K562 (cell line): ENCODE measurements around the gene KMT5B. TPM values are rescaled to one million over a fixed set of nuclear protein-coding genes. Genes with fewer than 3 reads are reported as not detected.

ENCODE experiments used
- ATAC-seq: fragments of 200-7000 bp; cut with Tn5 transposase; 3 replicates; pipeline ENCODE4 v1.9.1; 2020; ENCODE audit warnings: moderate library complexity
- BruUV-seq: library from RNA; stranded (reverse); fragments of 400-500 nt; replicated peaks from 2 replicates; lab custom pipeline; 2021; lab: Mats Ljungman, UMichigan
- CTCF ChIA-PET: fragments of 300-600 bp; formaldehyde crosslinking; extraction: SDS; loops from one replicate; lab custom pipeline; 2021; ENCODE audit warnings: low intra/inter-chr PET ratio; lab: Yijun Ruan, JAX
- POLR2A ChIA-PET: fragments of 300-600, 350-650 bp; sonication (Branson Sonifier 250); formaldehyde crosslinking; extraction: SDS; loops from one replicate; lab custom pipeline; 2021; ENCODE audit warnings: antibody characterized with exemption, inconsistent platforms; lab: Yijun Ruan, JAX
- DNase-seq, 4 experiments: peaks; one replicate each; pipeline versions ENCODE4 v3.0.0 to v3.0.0-alpha.2; 2011 to 2018; ENCODE audit warnings: low spot score in 3 of 4, mixed read lengths in 3 of 4; ENCODE audit errors: extremely low read depth in 1 of 4
- FAIRE-seq: peaks from 2 replicates; lab custom pipeline; 2011; peaks lifted over from hg19 to GRCh38; lab: Jason Lieb, UNC
- H2AFZ ChIP-seq: 2 replicates; pipeline ENCODE4 v1.6.0; 2011; ENCODE audit warnings: low read depth, low read length, control low read depth, inconsistent platforms
- H3K27ac ChIP-seq: fragments of 200-600 bp; 3 replicates; pipeline ENCODE4 v1.8.0; 2011; ENCODE audit warnings: low read depth, mild to moderate bottlenecking, control low read depth, inconsistent platforms, low read length, moderate library complexity, mixed read lengths; ENCODE audit errors: extremely low read depth
- H3K27me3 ChIP-seq, 2 experiments: fragments of 300-600 bp in 1 of 2; 2 replicates in 1 of 2; 3 replicates in 1 of 2; pipeline versions ENCODE4 v1.6.0 to v1.8.0; 2011; ENCODE audit warnings: inconsistent platforms in 2 of 2, low read length in 2 of 2, mild to moderate bottlenecking in 1 of 2, mixed read lengths in 1 of 2, moderate library complexity in 1 of 2; ENCODE audit not compliant: control insufficient read depth in 2 of 2, insufficient read depth in 2 of 2
- H3K36me3 ChIP-seq: fragments of 300-600 bp; 3 replicates; pipeline ENCODE4 v1.8.0; 2011; ENCODE audit warnings: mild to moderate bottlenecking, low read length, inconsistent platforms; ENCODE audit not compliant: control insufficient read depth, insufficient read depth
- H3K4me1 ChIP-seq, 2 experiments: fragments of 200-600 bp in 1 of 2; replicated peaks in 1 of 2; 2 replicates in 1 of 2; 3 replicates in 1 of 2; pipeline versions ENCODE4 v1.5.1 to v1.8.0; 2011; ENCODE audit warnings: inconsistent platforms in 2 of 2, low read length in 2 of 2, mild to moderate bottlenecking in 1 of 2, mixed read lengths in 1 of 2, moderate library complexity in 1 of 2; ENCODE audit not compliant: control insufficient read depth in 2 of 2, insufficient read depth in 2 of 2
- H3K4me2 ChIP-seq: 2 replicates; pipeline ENCODE4 v1.6.1; 2011; ENCODE audit warnings: low read length, control low read depth, inconsistent platforms, mixed read lengths; ENCODE audit not compliant: insufficient read depth
- H3K4me3 ChIP-seq: fragments of 200-600 bp; sonication (generic), shearing (Covaris generic); 2 replicates; pipeline ENCODE4 v1.5.1; 2016; ENCODE audit warnings: control low read depth, inconsistent platforms
- H3K79me2 ChIP-seq: fragments of 200-600 bp; 3 replicates; pipeline ENCODE4 v1.8.0; 2011; ENCODE audit warnings: low read length, inconsistent platforms; ENCODE audit not compliant: control insufficient read depth, insufficient read depth
- H3K9ac ChIP-seq, 2 experiments: 2 replicates each; pipeline versions ENCODE4 v1.6.0 to v1.6.1; 2011; ENCODE audit warnings: low read depth in 2 of 2, low read length in 2 of 2, control low read depth in 1 of 2, inconsistent platforms in 1 of 2, mild to moderate bottlenecking in 1 of 2, mixed read lengths in 1 of 2; ENCODE audit not compliant: insufficient read depth in 1 of 2
- H3K9me1 ChIP-seq: one replicate; pipeline ENCODE4 v1.6.0; 2011; ENCODE audit warnings: inconsistent platforms, mild to moderate bottlenecking, low read length, moderate library complexity; ENCODE audit not compliant: control insufficient read depth, insufficient read depth
- H3K9me3 ChIP-seq: replicated peaks from 2 replicates; pipeline ENCODE4 v1.5.1; 2011; ENCODE audit warnings: low read depth, low read length, inconsistent platforms; ENCODE audit not compliant: control insufficient read depth, insufficient read depth
- H4K20me1 ChIP-seq: replicated peaks from 2 replicates; pipeline ENCODE4 v1.6.1; 2011; ENCODE audit warnings: low read length, inconsistent platforms, mixed read lengths; ENCODE audit not compliant: control insufficient read depth, insufficient read depth
- PHF20 ChIP-seq: fragments of 450-650 bp; IDR thresholded peaks from 2 replicates; pipeline ENCODE4 v1.6.1; 2018; ENCODE audit not compliant: partially characterized antibody
- ZFP36 ChIP-seq: fragments of 150-350 bp; IDR thresholded peaks from 2 replicates; pipeline ENCODE4 v1.6.1; 2018; ENCODE audit warnings: low read length, low read depth; ENCODE audit not compliant: partially characterized antibody
- WGBS: fragments of 100-300 bp; shearing (Covaris generic); methylation state at CpG from one replicate; pipeline ENCODE4 v1.1.6; 2016; ENCODE audit warnings: low coverage, mixed read lengths; ENCODE audit not compliant: insufficient coverage; ENCODE audit errors: missing lambda C conversion rate; 5-methylcytosine and 5-hydroxymethylcytosine counted together
- in situ Hi-C: fragments of 300-500 bp; cut with MboI; formaldehyde crosslinking; loops from 4 replicates; pipeline ENCODE4 v1.15.0; 2018; ENCODE audit warnings: inconsistent platforms, mixed read lengths
- intact Hi-C: fragments of 100-400 bp; cut with micrococcal nuclease; formaldehyde crosslinking; loops from 2 replicates; pipeline ENCODE4 v1.14.2; 2022
- polyA plus RNA-seq, 8 experiments: library from polyadenylated mRNA; depleted of rRNA in 4 of 8; stranded (reverse) in 5 of 8; unstranded in 3 of 8; fragments of >200 nt; fragmentation: Nextera tagmentation in 2 of 8; fragmentation: Illumina TruSeq in 1 of 8; extraction: Ambion mirVana in 2 of 8; extraction: Trizol in 1 of 8; gene quantifications; 2 replicates each; pipeline versions ENCODE4 v1.2.1 to v1.2.3, GENCODE V29; 2011 to 2014; ENCODE audit warnings: inconsistent platforms in 1 of 8, missing spikeins in 1 of 8
- total RNA-seq, 7 experiments: library from RNA; depleted of rRNA in 6 of 7; stranded (reverse); fragments of >200 nt in 6 of 7; fragmentation: Illumina TruSeq in 2 of 7; extraction: Trizol in 2 of 7; gene quantifications; 2 replicates each; pipeline versions ENCODE4 v1.2.1 to v1.2.3, GENCODE V29; 2011 to 2021; ENCODE audit warnings: low replicate concordance in 1 of 7

KMT5B gene
- total and polyA plus RNA-seq, 9 of the 15 experiments (the other 6 are each of a cell fraction or from before 2014, with no cell fraction given) = 7.3 to 27.3 (median 20.9) TPM

DNA sequence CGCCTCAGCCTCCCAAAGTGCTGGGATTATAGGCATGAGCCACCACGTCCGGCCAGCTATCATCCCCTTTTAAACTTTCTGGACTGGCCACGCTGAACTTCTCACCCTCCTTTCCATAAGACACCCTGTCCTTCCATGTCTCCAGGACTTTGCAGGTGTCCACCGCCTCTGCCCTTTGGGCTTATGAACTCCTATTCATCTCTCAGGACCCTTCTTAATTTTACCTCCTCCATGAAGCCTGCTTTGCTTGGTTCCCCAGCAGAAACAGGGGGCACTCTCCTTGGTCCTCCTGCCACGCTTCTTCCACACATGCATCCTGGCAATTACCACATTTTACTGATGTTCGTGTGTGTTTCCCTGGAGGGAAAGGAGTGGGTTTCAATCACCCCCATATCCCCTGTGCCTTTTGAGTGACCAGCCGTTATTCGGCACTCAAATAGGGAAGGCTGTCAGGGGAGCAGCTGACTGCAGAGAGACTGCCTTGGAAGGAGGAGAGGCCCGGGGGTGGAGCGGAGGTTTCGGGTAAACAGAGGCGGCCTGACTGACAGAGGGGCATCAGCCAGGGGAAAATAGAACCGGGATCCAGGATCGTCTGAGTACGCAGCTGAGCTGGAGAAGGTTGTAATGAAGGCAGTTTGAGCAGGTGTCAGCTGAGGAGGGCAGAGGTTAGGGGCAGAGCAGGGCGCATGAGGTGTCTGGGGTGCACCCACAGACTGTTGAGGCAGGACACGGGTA is 64.9 kb downstream of the KMT5B start:
- Histone ChIP-seq H3K79me2 (no peaks in the 10 kb centered on the region), H3K27me3 (no peaks in the 10 kb centered on the region), H3K9me3 (no peaks in the 10 kb centered on the region), H4K20me1 (no peaks in the 10 kb centered on the region; the same call in 1 of the 2 replicates), H3K9ac (no peak overlapping the region), H3K27ac (no peak overlapping the region), H3K4me1 (peaks cover 20 to 35% of the 10 kb centered on the region in 2 experiments), H3K4me3 (no peak overlapping the region), H2AFZ (peak overlapping the region; percentile 44; the same call in 1 of the 2 replicates), H3K4me2 (no peak overlapping the region), H3K36me3 (no peaks in the 10 kb centered on the region), H3K9me1 (no peaks in the 10 kb centered on the region)
- DNase-seq (no peak), ATAC-seq (no peak), FAIRE-seq (no peak)
- in situ Hi-C loops = no loop called here
- 81% methylated on average over 16 of the region's 18 CpGs for WGBS
- BruUV-seq = no TSS peak
- POLR2A ChIA-PET = interaction anchor here (1.6 to 2.2 kb wide), 2 partner anchors 18 to 30 kb away, joined by 4 to 12 read pairs; no protein-coding TSS in a partner anchor
- intact Hi-C loops = no loop called here
- TF ChIP-seq PHF20 (no peak), ZFP36 (peak; percentile 21)
- CTCF ChIA-PET = no interaction called here
